ENCODE data around the gene FAM163B. TPM values are rescaled to one million over a fixed set of nuclear protein-coding genes. Genes with fewer than 3 reads are reported as not detected.

The FAM163B gene
- polyA plus RNA-seq, 6 donors from 2014 or later, result not detected

DNA sequence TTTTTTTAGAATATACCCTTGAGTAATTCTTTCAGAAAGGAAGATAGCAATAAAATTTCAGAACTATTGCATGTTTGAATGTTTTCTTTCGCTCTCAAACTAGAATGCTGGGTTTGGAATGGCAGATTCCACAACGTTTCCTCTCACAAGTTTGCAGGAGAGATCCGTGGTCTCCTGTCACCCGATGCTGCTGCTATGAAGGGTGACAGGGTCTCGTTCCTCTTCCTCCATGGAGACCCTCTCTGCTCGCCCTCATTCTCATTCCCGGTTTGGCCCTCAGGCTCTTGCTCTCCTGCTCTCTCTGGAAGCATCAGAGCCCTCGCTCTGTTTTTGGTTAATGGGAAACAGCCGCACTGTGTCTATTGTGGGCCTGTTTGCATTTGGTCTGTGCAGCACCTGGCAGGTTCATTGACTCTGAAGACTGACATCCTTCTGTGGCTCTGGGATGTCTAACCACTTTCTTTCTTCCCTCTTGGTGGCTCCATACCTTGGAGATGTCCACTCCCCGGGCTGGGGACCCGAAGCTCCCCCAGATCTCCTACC is 12.6 kb upstream of the FAM163B start:
- H3K27me3 Mint-ChIP-seq, result peaks cover 34 to 69% (median 68%) of the 10 kb centered on the region in 3 donors
- no peak overlapping the region for H3K4me3 Mint-ChIP-seq
- no peak for DNase-seq
- peaks cover 12 to 29% (median 20%) of the 10 kb centered on the region in 7 donors for H3K9me3 Mint-ChIP-seq
- H3K36me3 Mint-ChIP-seq, result peaks cover 10 to 32% of the 10 kb centered on the region in 2 donors
- peak overlapping the region in 1 of 6 donors; percentile 75 for H3K27ac Mint-ChIP-seq
- H3K4me1 Mint-ChIP-seq, result peaks cover 7 to 20% (median 11%) of the 10 kb centered on the region in 3 donors
- ATAC-seq (ENCODE audit: low read depth in 2 of 2), result no peak

DNA sequence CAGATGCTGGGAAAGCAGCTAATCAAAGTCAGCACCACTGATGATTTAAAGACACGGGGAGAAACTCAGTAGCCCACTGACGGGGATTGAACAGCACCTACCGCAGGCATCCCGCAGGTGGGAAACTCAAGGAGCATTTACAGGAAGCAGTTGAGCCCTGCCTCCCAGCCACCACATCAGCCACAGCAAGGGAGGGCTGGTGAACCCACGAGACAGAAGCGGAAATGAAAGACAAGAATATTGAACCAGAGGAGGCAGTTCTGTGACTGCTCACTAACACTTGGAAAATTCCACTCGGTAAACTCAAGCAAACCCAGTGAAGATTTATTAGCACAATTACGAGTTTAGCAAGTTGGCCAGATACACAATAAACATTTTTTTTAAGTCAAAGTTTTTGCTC is 10.6 kb upstream of the FAM163B start:
- peaks cover 7 to 20% (median 11%) of the 10 kb centered on the region in 3 donors for H3K4me1 Mint-ChIP-seq
- H3K27me3 Mint-ChIP-seq, result peaks cover 24 to 73% (median 67%) of the 10 kb centered on the region in 3 donors
- peaks cover 0 to 16% of the 10 kb centered on the region in 2 donors for H3K36me3 Mint-ChIP-seq
- ATAC-seq (ENCODE audit: low read depth in 2 of 2), result peak; percentile 80 to 82
- peaks cover 2 to 9% (median 4%) of the 10 kb centered on the region in 7 donors for H3K9me3 Mint-ChIP-seq
- DNase-seq, result peak; percentile 18
- peak overlapping the region in 2 of 8 donors; percentile 8 to 13 for H3K4me3 Mint-ChIP-seq
- no peak overlapping the region for H3K27ac Mint-ChIP-seq

DNA sequence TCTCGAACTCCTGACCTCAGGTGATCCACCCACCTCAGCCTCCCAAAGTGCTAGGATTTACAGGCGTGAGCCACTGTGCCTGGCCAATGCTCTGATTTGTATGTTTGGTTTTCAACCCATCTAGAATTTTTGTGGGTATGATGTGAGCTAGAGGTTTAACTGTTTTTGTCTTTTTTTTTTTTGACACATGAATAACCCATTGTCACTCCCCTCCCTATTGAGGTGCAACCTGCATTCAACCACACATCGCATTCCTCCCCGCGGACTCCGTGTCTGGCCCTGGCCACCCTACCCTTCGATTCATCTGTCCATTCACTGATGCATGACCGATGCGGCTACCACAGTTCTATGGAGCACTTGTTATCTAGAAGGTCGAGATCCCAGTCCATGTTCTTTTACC is 9.5 kb upstream of the FAM163B start:
- H3K4me3 Mint-ChIP-seq, result no peak overlapping the region
- peaks cover 34 to 73% (median 65%) of the 10 kb centered on the region in 3 donors for H3K27me3 Mint-ChIP-seq
- H3K4me1 Mint-ChIP-seq, result peaks cover 7 to 20% (median 11%) of the 10 kb centered on the region in 3 donors
- H3K9me3 Mint-ChIP-seq, result no peaks in the 10 kb centered on the region
- ATAC-seq (ENCODE audit: low read depth in 2 of 2) (no peak), DNase-seq (no peak)
- H3K27ac Mint-ChIP-seq, result peak overlapping the region in 1 of 6 donors; percentile 78
- H3K36me3 Mint-ChIP-seq, result peaks cover 0 to 8% of the 10 kb centered on the region in 2 donors

DNA sequence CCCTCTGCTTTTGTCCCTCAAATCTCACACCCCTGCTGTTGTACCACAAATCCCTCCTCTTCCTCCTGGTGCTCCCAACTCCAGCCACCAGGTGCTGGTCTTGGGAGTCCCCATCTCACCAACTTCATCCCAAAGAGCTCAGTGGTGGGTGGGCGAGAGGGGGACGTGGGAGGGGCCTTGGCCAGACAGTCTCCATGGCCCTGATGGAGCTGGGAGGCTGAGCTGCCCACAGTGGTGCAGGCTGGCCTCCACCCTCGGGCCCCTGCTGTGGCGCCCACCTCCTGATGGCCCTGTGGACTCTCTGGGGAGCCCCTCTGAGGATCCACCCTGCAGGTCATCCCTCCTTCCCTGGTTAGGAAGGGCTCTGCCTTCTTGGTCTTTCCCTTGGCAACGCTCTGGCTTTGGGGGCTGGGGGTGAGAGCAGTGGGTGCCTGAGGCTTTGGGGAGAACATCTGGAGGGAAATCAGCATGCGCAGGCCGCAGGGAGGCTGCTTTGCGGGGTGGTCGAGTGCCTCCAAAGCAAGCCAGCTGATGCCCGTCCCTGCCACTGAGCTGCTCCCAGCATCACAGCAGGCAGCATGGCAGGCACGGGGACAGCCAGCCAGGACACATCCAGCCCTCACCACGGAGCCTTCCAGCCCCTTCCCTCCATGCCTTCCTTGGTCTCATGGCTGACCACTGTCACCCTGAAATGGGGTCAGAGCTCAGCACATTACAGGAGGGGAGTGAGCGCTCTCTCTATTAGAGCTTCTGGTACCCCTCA is 7.6 kb upstream of the FAM163B start:
- no peak overlapping the region for H3K4me3 Mint-ChIP-seq
- H3K27me3 Mint-ChIP-seq, result peaks cover 41 to 69% (median 64%) of the 10 kb centered on the region in 3 donors
- peaks cover 7 to 18% (median 7%) of the 10 kb centered on the region in 3 donors for H3K4me1 Mint-ChIP-seq
- H3K27ac Mint-ChIP-seq, result no peak overlapping the region
- ATAC-seq (ENCODE audit: low read depth in 2 of 2) (no peak), DNase-seq (no peak)
- H3K36me3 Mint-ChIP-seq, result peaks cover 0 to under 1% of the 10 kb centered on the region in 2 donors
- no peaks in the 10 kb centered on the region for H3K9me3 Mint-ChIP-seq

DNA sequence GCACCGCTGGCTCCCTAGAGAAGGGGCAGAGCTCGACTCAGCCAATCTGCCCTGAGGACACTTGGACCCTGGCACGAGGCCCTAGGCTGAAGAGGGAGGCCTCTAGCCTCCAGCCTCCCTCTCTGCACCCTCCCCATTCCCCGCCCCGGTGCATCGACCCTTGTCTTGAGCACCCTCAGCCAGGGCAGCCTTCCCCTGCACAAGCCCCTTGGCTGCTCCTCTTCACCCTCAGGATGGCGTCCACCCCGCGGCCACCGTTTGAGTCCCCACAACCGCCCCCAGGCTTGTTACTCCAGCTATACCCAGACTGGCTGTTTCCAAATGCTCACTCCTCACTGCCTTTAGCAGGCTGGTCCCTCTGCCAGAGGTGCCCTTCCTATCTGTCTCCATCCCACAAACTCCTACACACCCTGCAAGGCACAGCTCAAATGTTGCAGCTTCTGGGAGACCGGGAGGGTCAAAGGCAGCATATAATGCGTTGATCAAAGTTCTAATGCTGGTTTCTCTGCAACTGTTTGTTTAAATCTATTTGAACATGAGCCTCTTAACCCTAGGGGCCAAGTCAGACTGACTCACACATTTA is 6.5 kb upstream of the FAM163B start:
- Mint-ChIP-seq H3K27ac (no peak overlapping the region), H3K9me3 (no peaks in the 10 kb centered on the region), H3K4me3 (no peak overlapping the region), H3K27me3 (peaks cover 51 to 76% (median 72%) of the 10 kb centered on the region in 3 donors), H3K36me3 (no peaks in the 10 kb centered on the region), H3K4me1 (peaks cover 7 to 10% (median 7%) of the 10 kb centered on the region in 3 donors)
- ATAC-seq (ENCODE audit: low read depth in 2 of 2) (no peak), DNase-seq (no peak)

DNA sequence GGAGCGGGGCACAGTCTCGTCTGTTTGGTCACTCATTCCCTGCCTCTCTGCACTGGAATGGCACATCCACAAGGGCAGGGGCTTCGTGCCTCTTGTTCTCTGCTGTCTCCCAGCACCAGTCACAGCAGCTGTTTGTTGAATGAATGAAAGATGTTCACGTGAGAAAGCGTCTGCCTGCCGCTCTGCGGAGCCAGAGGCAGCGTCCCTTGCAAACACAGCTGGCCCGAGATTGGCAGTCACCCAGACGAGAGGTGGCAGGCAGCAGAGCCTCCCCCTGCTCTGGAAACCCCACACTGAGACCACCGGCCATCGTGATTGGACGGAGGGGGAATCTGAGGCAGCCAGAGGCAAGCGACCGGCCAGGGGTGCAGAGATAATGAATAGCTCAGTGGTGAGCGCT is 6.0 kb upstream of the FAM163B start:
- Mint-ChIP-seq H3K36me3 (no peaks in the 10 kb centered on the region), H3K9me3 (no peaks in the 10 kb centered on the region), H3K4me1 (peaks cover 7 to 10% (median 7%) of the 10 kb centered on the region in 3 donors), H3K27ac (no peak overlapping the region), H3K4me3 (no peak overlapping the region), H3K27me3 (peaks cover 56 to 81% (median 77%) of the 10 kb centered on the region in 3 donors)
- DNase-seq (no peak), ATAC-seq (ENCODE audit: low read depth in 2 of 2) (no peak)

DNA sequence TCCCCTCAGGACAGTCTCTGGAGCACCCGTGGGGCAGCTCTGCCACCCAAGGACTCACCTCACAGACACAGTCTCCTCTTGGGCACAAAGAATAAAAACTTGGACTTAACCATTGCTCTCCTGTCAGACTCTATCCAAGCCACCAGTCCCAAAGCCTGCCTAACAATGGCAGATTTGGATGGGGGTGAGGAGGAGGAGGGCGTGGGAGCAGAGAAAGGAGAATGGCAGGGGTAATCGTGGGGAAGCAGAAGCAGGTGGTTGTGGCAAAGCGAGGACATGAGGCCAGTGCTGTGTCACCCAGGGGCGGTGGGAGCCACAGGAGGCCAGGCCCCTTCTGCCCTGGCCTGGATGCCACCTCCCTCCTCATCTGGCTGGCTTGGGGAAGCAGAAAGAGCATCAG is 5.5 kb upstream of the FAM163B start:
- Mint-ChIP-seq H3K27ac (peak overlapping the region in 1 of 6 donors; percentile 39), H3K27me3 (peaks cover 56 to 87% (median 82%) of the 10 kb centered on the region in 3 donors), H3K36me3 (no peaks in the 10 kb centered on the region), H3K4me3 (no peak overlapping the region), H3K4me1 (peaks cover 2 to 6% (median 2%) of the 10 kb centered on the region in 3 donors), H3K9me3 (no peaks in the 10 kb centered on the region)
- ATAC-seq (ENCODE audit: low read depth in 2 of 2) (no peak), DNase-seq (no peak)

DNA sequence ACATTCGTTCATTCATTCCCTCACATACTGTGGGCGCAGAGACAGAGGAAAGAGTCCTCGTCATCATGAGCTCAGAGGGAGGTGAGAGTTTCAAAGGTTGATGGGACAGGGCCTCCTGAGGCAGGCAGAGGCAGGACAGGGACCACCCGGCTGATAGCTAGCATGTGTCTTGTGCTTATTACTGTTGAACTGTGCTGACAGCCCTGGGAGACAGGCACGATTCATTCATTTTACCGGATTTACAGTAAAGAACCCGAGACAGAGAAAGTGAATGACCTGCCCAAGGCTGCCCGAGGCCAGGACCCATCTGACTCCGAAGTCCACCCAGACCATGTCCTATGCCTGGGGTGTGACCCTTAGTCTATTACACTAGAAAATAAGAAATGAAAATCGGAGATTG is 4.9 kb upstream of the FAM163B start:
- Mint-ChIP-seq H3K27ac (no peak overlapping the region), H3K4me3 (no peak overlapping the region), H3K27me3 (peaks cover 57 to 89% (median 84%) of the 10 kb centered on the region in 3 donors), H3K4me1 (peaks cover 0 to 6% (median 0%) of the 10 kb centered on the region in 3 donors), H3K36me3 (no peaks in the 10 kb centered on the region), H3K9me3 (no peaks in the 10 kb centered on the region)
- ATAC-seq (ENCODE audit: low read depth in 2 of 2) (no peak), DNase-seq (no peak)

DNA sequence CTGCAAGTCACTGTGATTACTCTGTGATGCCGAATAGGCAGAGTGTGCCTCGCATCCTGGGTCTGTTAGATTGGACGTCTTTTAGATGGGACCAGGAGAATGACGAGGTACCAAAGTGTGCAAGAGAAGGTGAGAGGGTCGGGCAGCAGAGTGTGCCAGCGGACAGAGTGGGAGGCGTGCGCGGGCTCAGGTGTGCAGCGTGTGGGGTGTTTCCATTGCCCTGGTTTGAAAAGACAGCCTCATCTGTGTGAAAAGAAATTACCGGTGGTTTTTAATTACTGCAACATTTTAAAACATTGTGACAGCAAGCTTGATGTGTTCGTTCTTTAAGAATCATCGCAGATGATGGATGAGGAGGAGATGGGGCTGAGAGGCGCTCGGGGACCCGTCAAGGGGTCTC is 4.2 kb upstream of the FAM163B start:
- H3K27ac Mint-ChIP-seq, result no peak overlapping the region

DNA sequence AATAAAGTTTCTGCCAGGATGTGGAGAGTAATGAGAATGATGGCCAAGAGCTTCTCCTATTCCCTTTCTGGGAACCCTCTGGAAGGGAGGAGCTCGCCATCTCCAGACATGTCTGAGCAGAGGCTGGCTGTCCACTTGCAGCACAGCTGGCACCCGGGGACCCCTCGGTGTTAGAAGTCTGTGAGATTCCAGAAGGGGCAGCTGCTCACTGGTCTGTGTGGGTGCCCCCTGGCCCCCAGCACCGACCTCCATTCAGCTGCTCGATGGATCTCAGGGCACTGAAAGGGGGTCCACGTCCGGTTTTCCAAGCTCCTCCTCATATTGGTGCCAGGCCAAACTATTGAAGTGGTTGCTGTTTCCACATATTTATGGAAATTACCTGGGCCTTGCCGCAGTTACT is 3.6 kb upstream of the FAM163B start:
- H3K4me1 Mint-ChIP-seq, result peaks cover 0 to 4% (median 0%) of the 10 kb centered on the region in 3 donors

More for the DNA sequence above, 4.2 kb upstream of the FAM163B start:
- H3K27me3 Mint-ChIP-seq, result peaks cover 54 to 86% (median 79%) of the 10 kb centered on the region in 3 donors
- H3K4me1 Mint-ChIP-seq, result peaks cover 0 to 4% (median 0%) of the 10 kb centered on the region in 3 donors
- DNase-seq (no peak), ATAC-seq (ENCODE audit: low read depth in 2 of 2) (no peak)
- no peaks in the 10 kb centered on the region for H3K36me3 Mint-ChIP-seq
- no peaks in the 10 kb centered on the region for H3K9me3 Mint-ChIP-seq
- H3K4me3 Mint-ChIP-seq, result no peak overlapping the region

DNA sequence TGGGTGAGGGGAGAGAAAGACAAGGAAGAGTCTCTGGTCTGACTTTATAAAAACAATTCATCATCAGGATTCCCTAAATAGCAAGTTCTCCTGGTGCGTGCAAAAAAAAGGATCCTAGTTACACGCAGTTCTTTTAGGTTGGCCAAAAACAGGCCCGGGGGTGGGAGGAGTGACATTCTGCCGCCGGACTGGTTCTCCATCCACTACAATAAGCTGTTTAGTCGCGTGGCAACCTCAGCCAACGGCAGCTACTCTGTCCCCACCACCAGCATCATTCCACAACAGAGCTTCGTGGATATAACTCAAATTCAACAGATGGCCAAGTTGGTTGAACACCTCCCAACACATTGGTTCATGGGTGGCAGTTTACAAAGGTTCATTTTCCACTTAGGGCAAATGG is 2.9 kb upstream of the FAM163B start:
- Mint-ChIP-seq H3K36me3 (no peaks in the 10 kb centered on the region), H3K4me1 (peaks cover 0 to 4% (median 0%) of the 10 kb centered on the region in 3 donors), H3K9me3 (no peaks in the 10 kb centered on the region), H3K27me3 (peaks cover 56 to 86% (median 73%) of the 10 kb centered on the region in 3 donors), H3K27ac (no peak overlapping the region), H3K4me3 (no peak overlapping the region)
- DNase-seq, result no peak
- no peak for ATAC-seq (ENCODE audit: low read depth in 2 of 2)

More for the DNA sequence above, 3.6 kb upstream of the FAM163B start:
- no peak for DNase-seq
- Mint-ChIP-seq H3K4me3 (no peak overlapping the region), H3K36me3 (no peaks in the 10 kb centered on the region), H3K9me3 (no peaks in the 10 kb centered on the region), H3K27me3 (peaks cover 53 to 86% (median 79%) of the 10 kb centered on the region in 3 donors), H3K27ac (no peak overlapping the region)
- ATAC-seq (ENCODE audit: low read depth in 2 of 2), result no peak

DNA sequence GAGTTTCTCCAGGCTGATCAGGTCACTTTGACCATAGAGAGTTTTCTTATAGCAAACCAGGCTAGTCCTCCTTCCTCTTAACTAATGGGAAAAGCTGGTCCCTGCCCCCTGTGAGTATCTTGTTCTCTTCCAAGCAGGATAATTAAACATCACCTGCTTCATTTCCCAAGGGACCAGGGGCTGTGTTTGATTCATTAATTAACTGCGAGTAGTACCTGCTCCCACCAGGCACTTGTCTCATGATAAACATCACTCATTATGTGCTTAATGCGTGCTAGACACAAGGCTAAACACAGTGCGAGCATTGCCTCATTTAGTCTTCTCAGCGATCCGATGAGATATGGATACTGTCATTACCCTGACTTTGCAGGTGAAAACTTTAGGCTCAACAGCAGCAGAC is 1.7 kb upstream of the FAM163B start:
- peaks cover 0 to 4% (median 0%) of the 10 kb centered on the region in 3 donors for H3K4me1 Mint-ChIP-seq
- H3K27me3 Mint-ChIP-seq, result peaks cover 60 to 87% (median 70%) of the 10 kb centered on the region in 3 donors
- no peak for DNase-seq
- no peaks in the 10 kb centered on the region for H3K9me3 Mint-ChIP-seq
- H3K36me3 Mint-ChIP-seq, result no peaks in the 10 kb centered on the region
- no peak overlapping the region for H3K4me3 Mint-ChIP-seq
- ATAC-seq (ENCODE audit: low read depth in 2 of 2), result no peak
- H3K27ac Mint-ChIP-seq, result no peak overlapping the region

DNA sequence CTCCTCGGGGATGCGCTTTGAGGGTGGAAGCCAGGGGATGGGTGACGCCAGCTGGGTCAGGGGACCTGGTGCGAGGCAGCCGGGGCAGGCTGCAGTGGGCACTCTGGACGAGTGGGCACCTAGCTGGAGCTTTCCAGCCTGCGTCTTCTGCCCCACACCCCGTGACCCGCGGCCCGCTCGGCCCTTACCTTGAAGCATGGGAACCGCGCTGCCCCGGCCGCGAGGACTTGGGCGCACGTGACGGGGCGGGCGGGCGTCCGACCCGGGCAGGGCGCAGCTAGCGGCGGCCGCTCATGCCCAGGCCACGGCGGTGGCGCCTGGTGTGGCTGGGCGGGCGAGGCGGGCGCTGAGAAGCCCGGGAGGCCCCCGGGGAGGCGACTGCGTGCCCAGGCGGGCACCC is 300 bp downstream of the FAM163B start:
- DNase-seq (no peak), ATAC-seq (ENCODE audit: low read depth in 2 of 2) (no peak)
- Mint-ChIP-seq H3K4me1 (peaks cover 4 to 14% (median 10%) of the 10 kb centered on the region in 3 donors), H3K9me3 (no peaks in the 10 kb centered on the region), H3K4me3 (no peak overlapping the region), H3K27ac (no peak overlapping the region), H3K36me3 (no peaks in the 10 kb centered on the region), H3K27me3 (peaks cover 61 to 87% (median 72%) of the 10 kb centered on the region in 3 donors)
